GM18868 (cell line): ENCODE results near the gene B4GALNT4.
"Not testable (repeated sequence)": the region's sequence is repeated elsewhere in the genome, so short reads cannot be mapped to it uniquely, and the experiment has no call there.

ENCODE experiments used
- ATAC-seq: cut with Tn5 transposase; IDR thresholded peaks from one replicate; pipeline ENCODE4 v1.9.1; 2021; ENCODE audit warnings: mild to moderate bottlenecking, moderate library complexity; ENCODE audit not compliant: unreplicated experiment

The B4GALNT4 gene

GRCh38 chr11:357582-357981 is 11.7 kb upstream of the B4GALNT4 start:
- ATAC-seq: no peak

GRCh38 chr11:358129-358800 is 11.0 kb upstream of the B4GALNT4 start:
- ATAC-seq: no peak

GRCh38 chr11:359181-359714 is 10.1 kb upstream of the B4GALNT4 start:
- no peak for ATAC-seq

GRCh38 chr11:360326-361280 is 8.7 kb upstream of the B4GALNT4 start:
- no peak for ATAC-seq

GRCh38 chr11:362642-363442 is 6.5 kb upstream of the B4GALNT4 start:
- no peak for ATAC-seq

GRCh38 chr11:363443-363805 is 5.9 kb upstream of the B4GALNT4 start:
- ATAC-seq: not testable (repeated sequence)

GRCh38 chr11:363948-364761 is 5.1 kb upstream of the B4GALNT4 start:
- no peak for ATAC-seq

- no peak for ATAC-seq
These were observed 4.1 kb upstream of the B4GALNT4 start for GRCh38 chr11:364991-365725.

- ATAC-seq: no peak
These were observed 3.5 kb upstream of the B4GALNT4 start for GRCh38 chr11:365831-366230.

GRCh38 chr11:367956-368413 is 1.3 kb upstream of the B4GALNT4 start:
- ATAC-seq: no peak

GRCh38 chr11:368414-369335 is 624 bp upstream of the B4GALNT4 start:
- ATAC-seq: no peak

GRCh38 chr11:370070-370941 is 1.0 kb downstream of the B4GALNT4 start:
- no peak for ATAC-seq

- no peak for ATAC-seq
These were observed 1.8 kb downstream of the B4GALNT4 start for GRCh38 chr11:371051-371450.

GRCh38 chr11:371716-372590 is 2.7 kb downstream of the B4GALNT4 start:
- no peak for ATAC-seq

GRCh38 chr11:372809-373715 is 3.8 kb downstream of the B4GALNT4 start:
- no peak for ATAC-seq
